SH-SY5Y (cell line): ENCODE results near the gene COA6.

Source experiments
- GATA2 ChIP-seq: IDR thresholded peaks from 2 replicates; pipeline ENCODE4 v1.6.1; 2011; ENCODE audit warnings: mild to moderate bottlenecking, low read depth, low read length
- GATA3 ChIP-seq: IDR thresholded peaks from 2 replicates; pipeline ENCODE4 v1.6.1; 2011; ENCODE audit warnings: low read depth, mild to moderate bottlenecking, low read length, moderate library complexity

GRCh38 chr1:234375672-234376071 lies 2.4 kb downstream of the COA6 start:
- TF ChIP-seq GATA3 (no peak), GATA2 (no peak)
